PFSK-1 (cell line): ENCODE data around the gene ICE2.

Experiments
- POLR2AphosphoS5 ChIP-seq: IDR thresholded peaks from 2 replicates; pipeline ENCODE4 v1.6.1; 2012; ENCODE audit warnings: low read depth, mild to moderate bottlenecking, control low read depth, low read length, moderate library complexity
- SIN3A ChIP-seq: IDR thresholded peaks from 2 replicates; pipeline ENCODE4 v1.6.1; 2012; ENCODE audit warnings: mild to moderate bottlenecking, low read length, moderate library complexity, borderline replicate concordance; ENCODE audit not compliant: insufficient read depth
- TAF1 ChIP-seq: IDR thresholded peaks from 2 replicates; pipeline ENCODE4 v1.6.1; 2012; ENCODE audit warnings: low read length, control low read depth, borderline replicate concordance; ENCODE audit not compliant: insufficient read depth
- TF ChIP-seq, protein P1 (sequence below), 2 experiments: IDR thresholded peaks; 2 replicates each; pipeline versions ENCODE4 v1.6.1 to v1.8.0; 2011 to 2012; ENCODE audit warnings: low read depth in 2 of 2, low read length in 2 of 2, control low read depth in 1 of 2, inconsistent platforms in 1 of 2, mild to moderate bottlenecking in 1 of 2, moderate library complexity in 1 of 2; ENCODE audit not compliant: insufficient read depth in 1 of 2

DNA sequence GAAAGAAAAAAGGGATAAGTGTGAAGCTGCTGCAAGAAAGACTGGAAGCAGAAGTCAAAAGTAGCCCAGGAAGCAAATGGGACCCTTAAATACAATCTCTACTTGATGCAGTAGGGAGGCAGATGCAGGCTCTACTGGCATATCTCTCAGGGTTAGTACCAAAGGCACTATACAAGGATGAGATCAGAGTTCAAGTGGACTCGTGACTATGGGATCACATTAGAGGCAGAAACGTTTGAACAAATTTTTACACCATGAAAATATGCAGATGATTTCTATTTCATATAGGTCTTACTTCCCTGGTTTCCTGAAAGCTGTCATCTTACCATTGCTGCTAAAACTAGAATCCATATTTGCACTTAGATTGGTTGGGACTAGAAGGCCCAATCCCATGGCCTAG, 53.5 kb downstream of the ICE2 start:
- TF ChIP-seq, protein P1, sequence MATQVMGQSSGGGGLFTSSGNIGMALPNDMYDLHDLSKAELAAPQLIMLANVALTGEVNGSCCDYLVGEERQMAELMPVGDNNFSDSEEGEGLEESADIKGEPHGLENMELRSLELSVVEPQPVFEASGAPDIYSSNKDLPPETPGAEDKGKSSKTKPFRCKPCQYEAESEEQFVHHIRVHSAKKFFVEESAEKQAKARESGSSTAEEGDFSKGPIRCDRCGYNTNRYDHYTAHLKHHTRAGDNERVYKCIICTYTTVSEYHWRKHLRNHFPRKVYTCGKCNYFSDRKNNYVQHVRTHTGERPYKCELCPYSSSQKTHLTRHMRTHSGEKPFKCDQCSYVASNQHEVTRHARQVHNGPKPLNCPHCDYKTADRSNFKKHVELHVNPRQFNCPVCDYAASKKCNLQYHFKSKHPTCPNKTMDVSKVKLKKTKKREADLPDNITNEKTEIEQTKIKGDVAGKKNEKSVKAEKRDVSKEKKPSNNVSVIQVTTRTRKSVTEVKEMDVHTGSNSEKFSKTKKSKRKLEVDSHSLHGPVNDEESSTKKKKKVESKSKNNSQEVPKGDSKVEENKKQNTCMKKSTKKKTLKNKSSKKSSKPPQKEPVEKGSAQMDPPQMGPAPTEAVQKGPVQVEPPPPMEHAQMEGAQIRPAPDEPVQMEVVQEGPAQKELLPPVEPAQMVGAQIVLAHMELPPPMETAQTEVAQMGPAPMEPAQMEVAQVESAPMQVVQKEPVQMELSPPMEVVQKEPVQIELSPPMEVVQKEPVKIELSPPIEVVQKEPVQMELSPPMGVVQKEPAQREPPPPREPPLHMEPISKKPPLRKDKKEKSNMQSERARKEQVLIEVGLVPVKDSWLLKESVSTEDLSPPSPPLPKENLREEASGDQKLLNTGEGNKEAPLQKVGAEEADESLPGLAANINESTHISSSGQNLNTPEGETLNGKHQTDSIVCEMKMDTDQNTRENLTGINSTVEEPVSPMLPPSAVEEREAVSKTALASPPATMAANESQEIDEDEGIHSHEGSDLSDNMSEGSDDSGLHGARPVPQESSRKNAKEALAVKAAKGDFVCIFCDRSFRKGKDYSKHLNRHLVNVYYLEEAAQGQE (IDR thresholded peaks at IDR 0.05; ENCODE audit: insufficient read depth in 1 of 2, low read depth in 2 of 2, low read length in 2 of 2), result no peak
- TF ChIP-seq TAF1 (no peak), SIN3A (no peak), POLR2AphosphoS5 (no peak)
